Upper lobe of left lung (tissue), 6 donors: ENCODE results near the gene LRRC47. TPM values are rescaled to one million over a fixed set of nuclear protein-coding genes. Genes with fewer than 3 reads are reported as not detected.

Experiments
- ATAC-seq, 2 donors: fragments of 200-7000 bp; cut with Tn5 transposase; one replicate each; pipeline ENCODE4 v1.9.1; 2022; ENCODE audit warnings: mild to moderate bottlenecking in 2 of 2, moderate library complexity in 2 of 2; ENCODE audit not compliant: low FRiP score in 2 of 2
- DNase-seq, 2 donors: peaks; one replicate each; pipeline ENCODE4 v3.0.0-alpha.2; 2019 to 2020
- H3K27ac ChIP-seq, 4 donors: fragments of 200-600 bp; sonication (generic); one replicate each; pipeline ENCODE4 v1.5.1; 2016 to 2019
- H3K27me3 ChIP-seq, 4 donors: fragments of 200-600 bp; sonication (generic); one replicate each; pipeline ENCODE4 v1.5.1; 2017 to 2019
- H3K36me3 ChIP-seq, 4 donors: fragments of 200-600 bp; sonication (generic); one replicate each; pipeline ENCODE4 v1.5.1; 2016 to 2019
- H3K4me1 ChIP-seq, 4 donors: fragments of 200-600 bp; sonication (generic); one replicate each; pipeline ENCODE4 v1.5.1; 2018 to 2019
- H3K4me3 ChIP-seq, 4 donors: fragments of 200-600 bp; sonication (generic); one replicate each; pipeline ENCODE4 v1.5.1; 2017 to 2019; ENCODE audit warnings: mild to moderate bottlenecking in 2 of 4, moderate library complexity in 1 of 4
- H3K9me3 ChIP-seq, 4 donors: fragments of 200-600 bp; sonication (generic); one replicate each; pipeline ENCODE4 v1.5.1; 2018 to 2019
- EP300 ChIP-seq, 4 donors: sonication (generic); formaldehyde crosslinking; IDR thresholded peaks; one replicate each; pipeline ENCODE4 v1.5.1; 2017; ENCODE audit warnings: antibody characterized with exemption in 4 of 4, control low read depth in 2 of 4
- POLR2A ChIP-seq, 4 donors: fragments of 450-650 bp; IDR thresholded peaks; one replicate each; pipeline ENCODE4 v1.5.1; 2016 to 2017; ENCODE audit warnings: antibody characterized with exemption in 4 of 4, mild to moderate bottlenecking in 2 of 4
- POLR2AphosphoS5 ChIP-seq, 2 donors: sonication (generic); formaldehyde crosslinking; IDR thresholded peaks; one replicate each; pipeline ENCODE4 v1.5.1; 2017; ENCODE audit warnings: antibody characterized with exemption in 2 of 2
- WGBS, 2 donors: methylation state at CpG; one replicate each; pipeline ENCODE4 v1.1.5; 2017 to 2018; 5-methylcytosine and 5-hydroxymethylcytosine counted together
- total RNA-seq, 6 donors: library from RNA; depleted of rRNA in 4 of 6; stranded (reverse); fragments of >200 nt in 4 of 6; gene quantifications; one replicate each; pipeline versions ENCODE4 v1.1.0 to v1.2.1, GENCODE V29; 2016 to 2021
- TF ChIP-seq, protein P1 (sequence below), 6 experiments: fragments of 450-650 bp in 4 of 6; fragments of 200-600 bp in 2 of 6; sonication (generic) in 2 of 6; IDR thresholded peaks; one replicate each; pipeline ENCODE4 v1.5.1; 2016 to 2019; ENCODE audit warnings: antibody characterized with exemption in 6 of 6
- donor health status: DM: no; HTN: no; CAD: no; lungs with moderate emphysema.
- donor health status: DM: no; HTN: yes; CAD: no; lungs with severe emphysema.

The LRRC47 gene
- total RNA-seq, 6 donors from 2014 or later: 30.3 to 63.9 (median 39.3) TPM

DNA sequence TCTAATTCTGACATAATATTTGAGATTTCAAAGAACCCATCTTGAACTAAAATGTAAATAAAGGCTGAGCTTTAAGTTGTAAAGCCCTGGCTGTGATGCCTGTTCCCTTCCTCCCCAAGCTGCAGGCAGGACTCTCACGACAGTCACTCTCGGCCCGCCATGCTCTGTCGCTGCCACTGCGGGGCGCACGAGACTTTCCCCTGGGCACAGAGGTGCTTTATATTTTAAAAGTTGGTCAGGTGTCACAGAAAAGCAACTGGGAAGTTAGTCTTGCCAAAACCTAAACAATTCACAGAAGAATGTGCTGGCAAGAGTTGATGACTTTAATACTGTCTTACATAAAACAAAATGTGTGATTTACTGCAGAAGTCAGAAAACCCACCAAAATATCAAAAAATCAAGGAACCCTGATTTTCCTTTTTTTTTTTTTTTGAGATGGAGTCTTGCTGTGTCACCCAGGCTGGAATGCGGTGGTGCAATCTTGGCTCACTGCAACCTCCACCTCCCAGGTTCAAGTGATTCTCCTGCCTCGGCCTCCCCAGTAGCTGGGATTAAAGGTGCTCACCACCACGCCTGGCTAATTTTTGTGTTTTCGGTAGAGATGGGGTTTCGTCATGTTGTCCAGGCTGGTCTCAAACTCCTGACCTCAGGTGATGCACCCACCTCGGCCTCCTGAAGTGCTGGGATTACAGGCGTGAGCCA lies 10.7 kb downstream of the LRRC47 start:
- H3K4me1 ChIP-seq: peaks cover 0 to 19% (median 0%) of the 10 kb centered on the region in 4 donors
- 89 to 92% methylated on average over 11 to 14 of the region's 14 CpGs for WGBS, 2 donors
- no peak overlapping the region for H3K4me3 ChIP-seq
- H3K27me3 ChIP-seq: no peaks in the 10 kb centered on the region
- H3K27ac ChIP-seq: no peak overlapping the region
- H3K9me3 ChIP-seq: no peaks in the 10 kb centered on the region
- ATAC-seq: no peak
- TF ChIP-seq, protein P1, sequence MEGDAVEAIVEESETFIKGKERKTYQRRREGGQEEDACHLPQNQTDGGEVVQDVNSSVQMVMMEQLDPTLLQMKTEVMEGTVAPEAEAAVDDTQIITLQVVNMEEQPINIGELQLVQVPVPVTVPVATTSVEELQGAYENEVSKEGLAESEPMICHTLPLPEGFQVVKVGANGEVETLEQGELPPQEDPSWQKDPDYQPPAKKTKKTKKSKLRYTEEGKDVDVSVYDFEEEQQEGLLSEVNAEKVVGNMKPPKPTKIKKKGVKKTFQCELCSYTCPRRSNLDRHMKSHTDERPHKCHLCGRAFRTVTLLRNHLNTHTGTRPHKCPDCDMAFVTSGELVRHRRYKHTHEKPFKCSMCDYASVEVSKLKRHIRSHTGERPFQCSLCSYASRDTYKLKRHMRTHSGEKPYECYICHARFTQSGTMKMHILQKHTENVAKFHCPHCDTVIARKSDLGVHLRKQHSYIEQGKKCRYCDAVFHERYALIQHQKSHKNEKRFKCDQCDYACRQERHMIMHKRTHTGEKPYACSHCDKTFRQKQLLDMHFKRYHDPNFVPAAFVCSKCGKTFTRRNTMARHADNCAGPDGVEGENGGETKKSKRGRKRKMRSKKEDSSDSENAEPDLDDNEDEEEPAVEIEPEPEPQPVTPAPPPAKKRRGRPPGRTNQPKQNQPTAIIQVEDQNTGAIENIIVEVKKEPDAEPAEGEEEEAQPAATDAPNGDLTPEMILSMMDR (IDR thresholded peaks at IDR 0.05): no peak
- TF ChIP-seq POLR2A (IDR thresholded peaks at IDR 0.05): no peak
- no peak for TF ChIP-seq POLR2AphosphoS5 (IDR thresholded peaks at IDR 0.05)
- no peak for TF ChIP-seq EP300 (IDR thresholded peaks at IDR 0.05)
- peaks cover 28 to 90% (median 61%) of the 10 kb centered on the region in 4 donors for H3K36me3 ChIP-seq
- DNase-seq: no peak

DNA sequence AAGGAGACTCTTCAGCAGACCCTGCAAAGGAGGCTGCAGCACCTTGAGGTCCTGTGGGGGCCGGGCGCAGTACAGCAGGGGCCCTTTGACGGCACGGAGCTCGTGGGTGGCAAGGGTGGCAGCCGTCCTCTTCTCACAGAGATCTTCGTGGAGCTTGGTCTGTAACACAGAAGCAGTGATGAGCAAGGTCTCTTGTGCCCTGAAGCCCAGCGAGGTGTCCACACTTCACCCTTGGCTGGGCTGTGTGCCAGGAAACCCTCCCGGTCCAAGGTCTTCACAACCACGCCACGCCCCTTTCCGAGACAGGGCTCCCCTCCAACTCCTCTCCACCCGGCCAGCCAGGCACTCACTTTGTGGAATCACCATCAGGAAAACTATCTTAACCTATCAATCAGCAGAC lies 11.3 kb downstream of the LRRC47 start:
- 73 to 85% methylated on average over 9 to 13 of the region's 13 CpGs for WGBS, 2 donors
- no peak overlapping the region for H3K4me3 ChIP-seq
- no peak for DNase-seq
- peaks cover 0 to 13% (median 0%) of the 10 kb centered on the region in 4 donors for H3K4me1 ChIP-seq
- H3K9me3 ChIP-seq: no peaks in the 10 kb centered on the region
- ATAC-seq: no peak
- H3K36me3 ChIP-seq: peaks cover 33 to 90% (median 67%) of the 10 kb centered on the region in 4 donors
- no peak for TF ChIP-seq EP300 (IDR thresholded peaks at IDR 0.05)
- TF ChIP-seq POLR2A (IDR thresholded peaks at IDR 0.05): no peak
- TF ChIP-seq POLR2AphosphoS5 (IDR thresholded peaks at IDR 0.05): no peak
- TF ChIP-seq, protein P1 (IDR thresholded peaks at IDR 0.05): no peak
- H3K27me3 ChIP-seq: no peaks in the 10 kb centered on the region
- H3K27ac ChIP-seq: no peak overlapping the region

DNA sequence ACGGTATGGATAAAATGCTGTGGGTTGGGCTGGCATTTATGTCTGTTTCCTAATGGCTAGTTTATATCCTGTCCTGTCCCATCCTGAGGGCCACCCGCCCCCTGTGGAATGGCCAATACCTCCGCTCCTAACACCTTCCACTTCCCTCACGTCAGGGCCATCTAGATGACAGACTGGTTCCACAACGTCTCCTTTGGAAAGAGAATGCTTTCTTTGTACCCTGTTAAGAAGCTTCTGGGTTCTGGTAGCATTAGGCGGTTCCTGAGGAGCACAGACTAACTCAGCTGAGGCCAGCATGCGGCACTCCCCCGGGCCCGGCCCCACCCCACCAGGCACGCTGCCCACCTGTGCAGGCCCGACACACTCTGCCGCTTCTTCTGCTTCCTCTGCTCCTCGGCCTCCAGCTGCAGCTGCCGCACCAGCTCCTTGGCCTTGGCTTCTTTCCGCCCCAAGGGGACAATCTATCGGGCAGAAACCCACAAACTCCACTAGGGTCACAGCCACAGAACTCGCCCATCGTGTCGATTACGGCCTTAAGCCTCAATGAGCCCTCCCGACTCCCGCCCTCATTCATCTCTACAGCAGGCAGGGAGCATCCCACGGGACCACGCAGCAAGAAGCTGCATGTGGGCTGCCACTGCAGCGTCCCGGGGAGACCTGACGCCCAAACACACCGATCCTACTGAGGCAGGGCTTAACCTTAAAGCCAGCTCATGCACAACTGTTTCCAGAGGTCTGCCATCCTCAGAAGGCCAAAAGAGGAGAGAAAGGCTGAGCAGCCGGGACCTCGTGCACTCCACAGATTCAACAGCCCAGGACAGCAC lies 12.4 kb downstream of the LRRC47 start:
- peaks cover 0 to 2% (median 0%) of the 10 kb centered on the region in 4 donors for H3K4me1 ChIP-seq
- H3K4me3 ChIP-seq: no peak overlapping the region
- DNase-seq (peak in 1 of 2 donors; percentile 81), ATAC-seq (no peak)
- peaks cover 36 to 92% (median 73%) of the 10 kb centered on the region in 4 donors for H3K36me3 ChIP-seq
- WGBS, 2 donors: 93 to 97% methylated on average over 27 to 29 of the region's 30 CpGs
- H3K9me3 ChIP-seq: no peaks in the 10 kb centered on the region
- no peaks in the 10 kb centered on the region for H3K27me3 ChIP-seq
- H3K27ac ChIP-seq: no peak overlapping the region
- TF ChIP-seq EP300 (IDR thresholded peaks at IDR 0.05): no peak
- TF ChIP-seq, protein P1 (IDR thresholded peaks at IDR 0.05): no peak
- no peak for TF ChIP-seq POLR2AphosphoS5 (IDR thresholded peaks at IDR 0.05)
- TF ChIP-seq POLR2A (IDR thresholded peaks at IDR 0.05): no peak

DNA sequence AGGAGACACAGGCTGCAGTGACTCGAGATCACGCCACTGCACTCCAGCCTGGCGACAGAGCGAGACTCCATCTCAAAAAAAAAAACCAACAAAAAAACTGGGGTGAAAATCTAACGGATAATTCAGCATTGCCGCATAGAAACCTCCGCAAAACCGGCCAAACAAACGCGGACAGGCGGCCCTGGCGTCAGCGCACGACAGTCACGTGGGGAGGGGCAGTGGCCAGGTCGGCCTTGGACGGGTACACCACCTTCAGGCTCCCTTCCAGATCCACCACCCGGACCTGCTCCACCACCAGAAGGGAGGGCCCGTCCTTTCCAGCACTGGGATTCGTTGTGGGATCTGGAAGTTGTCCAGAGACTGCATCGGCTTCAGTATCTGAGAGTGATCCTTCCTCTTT lies 15.4 kb downstream of the LRRC47 start:
- H3K27ac ChIP-seq: no peak overlapping the region
- ATAC-seq (no peak), DNase-seq (no peak)
- TF ChIP-seq POLR2AphosphoS5 (IDR thresholded peaks at IDR 0.05) (no peak), POLR2A (IDR thresholded peaks at IDR 0.05) (no peak)
- no peaks in the 10 kb centered on the region for H3K27me3 ChIP-seq
- H3K36me3 ChIP-seq: peaks cover 36 to 77% (median 64%) of the 10 kb centered on the region in 4 donors
- no peak overlapping the region for H3K4me3 ChIP-seq
- peaks cover 0 to 12% (median 8%) of the 10 kb centered on the region in 4 donors for H3K4me1 ChIP-seq
- H3K9me3 ChIP-seq: no peaks in the 10 kb centered on the region
- 91 to 95% methylated on average over 21 of the region's 21 CpGs for WGBS, 2 donors

DNA sequence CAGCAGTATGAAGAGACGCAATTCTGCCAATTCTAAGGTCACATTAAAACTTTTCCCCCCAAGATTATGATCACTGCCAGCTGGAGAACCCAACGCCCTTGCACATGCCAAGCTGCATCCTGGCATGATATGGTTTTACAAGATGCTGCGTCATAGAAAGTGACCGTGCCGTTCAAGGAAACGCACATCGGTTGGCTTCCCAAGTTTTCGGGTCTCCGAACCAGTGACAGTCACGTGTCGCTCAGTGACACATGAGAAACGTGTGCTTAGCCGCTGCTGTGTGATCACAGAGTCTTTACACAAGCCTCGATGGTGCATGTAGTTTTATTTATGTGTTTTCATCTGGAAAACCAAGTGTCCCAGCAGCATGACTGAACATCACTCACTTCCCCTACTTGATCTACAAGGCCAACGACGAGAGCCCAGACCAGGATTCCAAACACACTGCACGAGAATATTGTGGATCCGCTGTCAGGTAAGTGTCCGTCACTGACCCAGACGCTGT lies 16.3 kb downstream of the LRRC47 start:
- no peaks in the 10 kb centered on the region for H3K9me3 ChIP-seq
- H3K27ac ChIP-seq: no peak overlapping the region
- H3K36me3 ChIP-seq: peaks cover 34 to 68% (median 58%) of the 10 kb centered on the region in 4 donors
- H3K4me1 ChIP-seq: peaks cover 8 to 21% (median 17%) of the 10 kb centered on the region in 4 donors
- no peak for TF ChIP-seq POLR2A (IDR thresholded peaks at IDR 0.05)
- no peak for TF ChIP-seq POLR2AphosphoS5 (IDR thresholded peaks at IDR 0.05)
- TF ChIP-seq, protein P1 (IDR thresholded peaks at IDR 0.05): no peak
- no peak for TF ChIP-seq EP300 (IDR thresholded peaks at IDR 0.05)
- H3K27me3 ChIP-seq: no peaks in the 10 kb centered on the region
- no peak for DNase-seq
- 92 to 95% methylated on average over 20 of the region's 20 CpGs for WGBS, 2 donors
- no peak for ATAC-seq
- no peak overlapping the region for H3K4me3 ChIP-seq
